ENCODE results near the gene KDM3B. TPM values are rescaled to one million over a fixed set of nuclear protein-coding genes. Genes with fewer than 3 reads are reported as not detected.

Gene KDM3B
- total and polyA plus RNA-seq, 2 experiments from 2014 or later, result 25.8 to 86.6 TPM

DNA sequence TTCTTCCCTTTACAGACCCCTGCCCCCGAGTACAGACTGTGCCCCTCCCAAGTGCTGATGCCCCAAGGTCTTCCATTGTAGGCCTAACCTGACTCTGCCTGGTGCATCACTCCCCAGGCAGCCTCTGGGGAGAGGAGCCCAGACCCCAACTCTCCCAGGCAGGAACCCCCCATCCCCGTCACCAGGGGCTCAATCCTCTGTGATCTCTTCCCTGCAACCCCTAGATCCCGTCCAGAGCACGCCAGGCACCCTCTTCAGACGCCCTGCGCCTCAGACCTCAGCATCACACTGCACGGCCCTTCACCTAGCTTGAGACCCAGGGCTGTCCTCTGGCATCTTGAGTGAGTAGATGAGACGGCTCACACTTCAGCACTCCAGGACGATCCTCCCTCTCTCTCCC is 106.4 kb downstream of the KDM3B start (continued):
- TF ChIP-seq, protein P1, sequence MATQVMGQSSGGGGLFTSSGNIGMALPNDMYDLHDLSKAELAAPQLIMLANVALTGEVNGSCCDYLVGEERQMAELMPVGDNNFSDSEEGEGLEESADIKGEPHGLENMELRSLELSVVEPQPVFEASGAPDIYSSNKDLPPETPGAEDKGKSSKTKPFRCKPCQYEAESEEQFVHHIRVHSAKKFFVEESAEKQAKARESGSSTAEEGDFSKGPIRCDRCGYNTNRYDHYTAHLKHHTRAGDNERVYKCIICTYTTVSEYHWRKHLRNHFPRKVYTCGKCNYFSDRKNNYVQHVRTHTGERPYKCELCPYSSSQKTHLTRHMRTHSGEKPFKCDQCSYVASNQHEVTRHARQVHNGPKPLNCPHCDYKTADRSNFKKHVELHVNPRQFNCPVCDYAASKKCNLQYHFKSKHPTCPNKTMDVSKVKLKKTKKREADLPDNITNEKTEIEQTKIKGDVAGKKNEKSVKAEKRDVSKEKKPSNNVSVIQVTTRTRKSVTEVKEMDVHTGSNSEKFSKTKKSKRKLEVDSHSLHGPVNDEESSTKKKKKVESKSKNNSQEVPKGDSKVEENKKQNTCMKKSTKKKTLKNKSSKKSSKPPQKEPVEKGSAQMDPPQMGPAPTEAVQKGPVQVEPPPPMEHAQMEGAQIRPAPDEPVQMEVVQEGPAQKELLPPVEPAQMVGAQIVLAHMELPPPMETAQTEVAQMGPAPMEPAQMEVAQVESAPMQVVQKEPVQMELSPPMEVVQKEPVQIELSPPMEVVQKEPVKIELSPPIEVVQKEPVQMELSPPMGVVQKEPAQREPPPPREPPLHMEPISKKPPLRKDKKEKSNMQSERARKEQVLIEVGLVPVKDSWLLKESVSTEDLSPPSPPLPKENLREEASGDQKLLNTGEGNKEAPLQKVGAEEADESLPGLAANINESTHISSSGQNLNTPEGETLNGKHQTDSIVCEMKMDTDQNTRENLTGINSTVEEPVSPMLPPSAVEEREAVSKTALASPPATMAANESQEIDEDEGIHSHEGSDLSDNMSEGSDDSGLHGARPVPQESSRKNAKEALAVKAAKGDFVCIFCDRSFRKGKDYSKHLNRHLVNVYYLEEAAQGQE (IDR thresholded peaks at IDR 0.05; ENCODE audit: unreplicated experiment), result no peak
- TF ChIP-seq, protein P2, sequence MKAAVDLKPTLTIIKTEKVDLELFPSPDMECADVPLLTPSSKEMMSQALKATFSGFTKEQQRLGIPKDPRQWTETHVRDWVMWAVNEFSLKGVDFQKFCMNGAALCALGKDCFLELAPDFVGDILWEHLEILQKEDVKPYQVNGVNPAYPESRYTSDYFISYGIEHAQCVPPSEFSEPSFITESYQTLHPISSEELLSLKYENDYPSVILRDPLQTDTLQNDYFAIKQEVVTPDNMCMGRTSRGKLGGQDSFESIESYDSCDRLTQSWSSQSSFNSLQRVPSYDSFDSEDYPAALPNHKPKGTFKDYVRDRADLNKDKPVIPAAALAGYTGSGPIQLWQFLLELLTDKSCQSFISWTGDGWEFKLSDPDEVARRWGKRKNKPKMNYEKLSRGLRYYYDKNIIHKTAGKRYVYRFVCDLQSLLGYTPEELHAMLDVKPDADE (IDR thresholded peaks at IDR 0.05), result no peak
- TF ChIP-seq, protein P3, sequence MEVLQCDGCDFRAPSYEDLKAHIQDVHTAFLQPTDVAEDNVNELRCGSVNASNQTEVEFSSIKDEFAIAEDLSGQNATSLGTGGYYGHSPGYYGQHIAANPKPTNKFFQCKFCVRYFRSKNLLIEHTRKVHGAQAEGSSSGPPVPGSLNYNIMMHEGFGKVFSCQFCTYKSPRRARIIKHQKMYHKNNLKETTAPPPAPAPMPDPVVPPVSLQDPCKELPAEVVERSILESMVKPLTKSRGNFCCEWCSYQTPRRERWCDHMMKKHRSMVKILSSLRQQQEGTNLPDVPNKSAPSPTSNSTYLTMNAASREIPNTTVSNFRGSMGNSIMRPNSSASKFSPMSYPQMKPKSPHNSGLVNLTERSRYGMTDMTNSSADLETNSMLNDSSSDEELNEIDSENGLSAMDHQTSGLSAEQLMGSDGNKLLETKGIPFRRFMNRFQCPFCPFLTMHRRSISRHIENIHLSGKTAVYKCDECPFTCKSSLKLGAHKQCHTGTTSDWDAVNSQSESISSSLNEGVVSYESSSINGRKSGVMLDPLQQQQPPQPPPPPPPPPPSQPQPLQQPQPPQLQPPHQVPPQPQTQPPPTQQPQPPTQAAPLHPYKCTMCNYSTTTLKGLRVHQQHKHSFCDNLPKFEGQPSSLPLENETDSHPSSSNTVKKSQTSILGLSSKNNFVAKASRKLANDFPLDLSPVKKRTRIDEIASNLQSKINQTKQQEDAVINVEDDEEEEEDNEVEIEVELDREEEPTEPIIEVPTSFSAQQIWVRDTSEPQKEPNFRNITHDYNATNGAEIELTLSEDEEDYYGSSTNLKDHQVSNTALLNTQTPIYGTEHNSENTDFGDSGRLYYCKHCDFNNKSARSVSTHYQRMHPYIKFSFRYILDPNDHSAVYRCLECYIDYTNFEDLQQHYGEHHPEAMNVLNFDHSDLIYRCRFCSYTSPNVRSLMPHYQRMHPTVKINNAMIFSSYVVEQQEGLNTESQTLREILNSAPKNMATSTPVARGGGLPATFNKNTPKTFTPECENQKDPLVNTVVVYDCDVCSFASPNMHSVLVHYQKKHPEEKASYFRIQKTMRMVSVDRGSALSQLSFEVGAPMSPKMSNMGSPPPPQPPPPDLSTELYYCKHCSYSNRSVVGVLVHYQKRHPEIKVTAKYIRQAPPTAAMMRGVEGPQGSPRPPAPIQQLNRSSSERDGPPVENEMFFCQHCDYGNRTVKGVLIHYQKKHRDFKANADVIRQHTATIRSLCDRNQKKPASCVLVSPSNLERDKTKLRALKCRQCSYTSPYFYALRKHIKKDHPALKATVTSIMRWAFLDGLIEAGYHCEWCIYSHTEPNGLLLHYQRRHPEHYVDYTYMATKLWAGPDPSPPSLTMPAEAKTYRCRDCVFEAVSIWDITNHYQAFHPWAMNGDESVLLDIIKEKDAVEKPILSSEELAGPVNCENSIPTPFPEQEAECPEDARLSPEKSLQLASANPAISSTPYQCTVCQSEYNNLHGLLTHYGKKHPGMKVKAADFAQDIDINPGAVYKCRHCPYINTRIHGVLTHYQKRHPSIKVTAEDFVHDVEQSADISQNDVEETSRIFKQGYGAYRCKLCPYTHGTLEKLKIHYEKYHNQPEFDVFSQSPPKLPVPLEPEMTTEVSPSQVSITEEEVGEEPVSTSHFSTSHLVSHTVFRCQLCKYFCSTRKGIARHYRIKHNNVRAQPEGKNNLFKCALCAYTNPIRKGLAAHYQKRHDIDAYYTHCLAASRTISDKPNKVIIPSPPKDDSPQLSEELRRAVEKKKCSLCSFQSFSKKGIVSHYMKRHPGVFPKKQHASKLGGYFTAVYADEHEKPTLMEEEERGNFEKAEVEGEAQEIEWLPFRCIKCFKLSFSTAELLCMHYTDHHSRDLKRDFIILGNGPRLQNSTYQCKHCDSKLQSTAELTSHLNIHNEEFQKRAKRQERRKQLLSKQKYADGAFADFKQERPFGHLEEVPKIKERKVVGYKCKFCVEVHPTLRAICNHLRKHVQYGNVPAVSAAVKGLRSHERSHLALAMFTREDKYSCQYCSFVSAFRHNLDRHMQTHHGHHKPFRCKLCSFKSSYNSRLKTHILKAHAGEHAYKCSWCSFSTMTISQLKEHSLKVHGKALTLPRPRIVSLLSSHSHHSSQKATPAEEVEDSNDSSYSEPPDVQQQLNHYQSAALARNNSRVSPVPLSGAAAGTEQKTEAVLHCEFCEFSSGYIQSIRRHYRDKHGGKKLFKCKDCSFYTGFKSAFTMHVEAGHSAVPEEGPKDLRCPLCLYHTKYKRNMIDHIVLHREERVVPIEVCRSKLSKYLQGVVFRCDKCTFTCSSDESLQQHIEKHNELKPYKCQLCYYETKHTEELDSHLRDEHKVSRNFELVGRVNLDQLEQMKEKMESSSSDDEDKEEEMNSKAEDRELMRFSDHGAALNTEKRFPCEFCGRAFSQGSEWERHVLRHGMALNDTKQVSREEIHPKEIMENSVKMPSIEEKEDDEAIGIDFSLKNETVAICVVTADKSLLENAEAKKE (CRISPR knock-in tag; IDR thresholded peaks at IDR 0.05), result no peak
- TF ChIP-seq STAT1 (IDR thresholded peaks at IDR 0.05; ENCODE audit: unreplicated experiment) (no peak), POLR2AphosphoS5 (IDR thresholded peaks at IDR 0.05; ENCODE audit: low read depth) (no peak)

All from GM23338 (cell line).